Stimulated activated CD8-positive, alpha-beta memory T cell treated with anti-CD3 and anti-CD28 coated beads, Interleukin-12 subunit alpha, Interleukin-12 subunit beta, amount 100 ng/mL, for 24 hours (primary cell): ENCODE measurements around the gene CPNE6.
A peak's percentile ranks its signal among the peaks of the same experiment; 100 is the strongest.

ENCODE experiments used
- DNase-seq: peaks from one replicate; pipeline ENCODE4 v3.0.0-alpha.2; 2020; ENCODE audit errors: extremely low read depth

Gene CPNE6

GRCh38 chr14:24069411-24069735, 2.0 kb upstream of the CPNE6 start:
- no peak for DNase-seq

GRCh38 chr14:24070285-24071143, 848 bp upstream of the CPNE6 start:
- no peak for DNase-seq

GRCh38 chr14:24071836-24072430, 571 bp downstream of the CPNE6 start:
- DNase-seq = no peak

DNA sequence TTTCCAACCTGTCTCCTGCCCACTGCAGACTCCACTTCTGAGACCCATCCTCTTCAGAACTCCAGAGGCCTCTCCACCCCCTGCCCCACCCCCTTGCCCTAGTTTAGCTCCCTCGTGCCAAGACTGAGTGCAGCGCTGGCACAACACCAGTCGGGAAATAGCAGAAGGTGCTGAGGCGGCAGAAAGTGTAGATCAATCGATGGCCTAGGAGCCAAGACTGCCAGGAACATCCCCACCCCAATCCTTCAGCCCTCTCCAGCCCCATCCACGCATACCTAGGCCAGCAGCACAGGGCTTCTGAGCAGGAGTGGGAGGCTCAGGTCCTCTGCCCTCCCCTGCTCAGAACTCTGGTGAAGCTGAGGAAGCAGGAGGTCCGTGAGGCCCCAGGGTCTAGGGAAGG, 1.1 kb downstream of the CPNE6 start:
- DNase-seq = no peak

- DNase-seq = no peak
Observed at GRCh38 chr14:24072881-24073877, 1.8 kb downstream of the CPNE6 start.

- no peak for DNase-seq
Observed at GRCh38 chr14:24074625-24075484, 3.5 kb downstream of the CPNE6 start.

DNA sequence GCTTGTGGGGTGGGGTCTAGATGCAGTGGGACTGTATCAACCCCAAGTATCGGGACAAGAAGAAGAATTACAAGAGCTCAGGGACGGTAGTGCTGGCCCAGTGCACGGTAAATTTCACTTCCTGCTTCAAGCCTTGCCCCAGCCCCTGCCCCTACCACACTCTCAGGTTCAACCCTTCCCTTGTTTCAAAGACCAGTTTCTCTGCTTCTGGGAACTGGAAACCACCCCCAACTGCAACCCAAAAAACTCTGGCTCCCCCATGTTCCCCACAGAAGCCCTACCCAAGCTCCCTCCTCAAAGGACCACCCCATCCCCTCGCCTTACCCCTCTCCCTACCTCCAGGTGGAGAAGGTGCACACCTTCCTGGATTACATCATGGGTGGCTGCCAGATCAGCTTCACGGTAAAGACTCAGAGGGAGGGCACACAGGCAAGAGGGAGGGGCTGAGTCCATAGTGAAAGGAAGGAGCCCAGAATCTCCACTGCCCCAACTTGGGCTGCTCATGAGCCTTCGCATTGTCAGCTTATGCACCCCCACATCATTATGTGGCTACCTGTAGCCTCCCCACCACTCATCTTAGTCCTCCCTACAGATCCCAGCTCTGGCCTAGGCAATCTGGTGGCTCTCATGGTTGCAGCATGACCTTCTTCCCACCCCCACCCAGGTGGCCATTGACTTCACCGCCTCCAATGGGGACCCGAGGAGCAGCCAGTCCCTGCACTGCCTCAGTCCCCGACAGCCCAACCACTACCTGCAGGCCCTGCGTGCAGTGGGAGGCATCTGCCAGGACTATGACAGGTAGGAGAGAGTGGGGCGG, 4.3 kb downstream of the CPNE6 start:
- DNase-seq = no peak

- no peak for DNase-seq
Observed at GRCh38 chr14:24076302-24076601, 4.9 kb downstream of the CPNE6 start.

DNA sequence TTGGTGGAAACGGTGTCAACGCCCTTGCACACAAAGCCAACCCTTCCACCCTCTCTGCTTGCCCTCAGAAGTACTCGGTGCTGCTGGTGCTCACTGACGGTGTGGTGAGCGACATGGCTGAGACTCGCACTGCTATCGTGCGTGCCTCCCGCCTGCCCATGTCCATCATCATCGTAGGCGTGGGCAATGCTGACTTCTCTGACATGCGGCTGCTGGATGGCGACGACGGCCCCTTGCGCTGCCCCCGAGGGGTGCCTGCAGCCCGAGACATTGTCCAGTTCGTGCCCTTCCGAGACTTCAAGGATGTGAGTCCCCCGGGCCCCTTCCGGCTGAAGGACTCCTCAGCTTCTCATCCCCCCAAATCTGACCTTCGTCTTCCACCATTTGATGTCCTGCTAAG, 5.7 kb downstream of the CPNE6 start:
- no peak for DNase-seq

GRCh38 chr14:24078146-24078545, 6.8 kb downstream of the CPNE6 start:
- no peak for DNase-seq

DNA sequence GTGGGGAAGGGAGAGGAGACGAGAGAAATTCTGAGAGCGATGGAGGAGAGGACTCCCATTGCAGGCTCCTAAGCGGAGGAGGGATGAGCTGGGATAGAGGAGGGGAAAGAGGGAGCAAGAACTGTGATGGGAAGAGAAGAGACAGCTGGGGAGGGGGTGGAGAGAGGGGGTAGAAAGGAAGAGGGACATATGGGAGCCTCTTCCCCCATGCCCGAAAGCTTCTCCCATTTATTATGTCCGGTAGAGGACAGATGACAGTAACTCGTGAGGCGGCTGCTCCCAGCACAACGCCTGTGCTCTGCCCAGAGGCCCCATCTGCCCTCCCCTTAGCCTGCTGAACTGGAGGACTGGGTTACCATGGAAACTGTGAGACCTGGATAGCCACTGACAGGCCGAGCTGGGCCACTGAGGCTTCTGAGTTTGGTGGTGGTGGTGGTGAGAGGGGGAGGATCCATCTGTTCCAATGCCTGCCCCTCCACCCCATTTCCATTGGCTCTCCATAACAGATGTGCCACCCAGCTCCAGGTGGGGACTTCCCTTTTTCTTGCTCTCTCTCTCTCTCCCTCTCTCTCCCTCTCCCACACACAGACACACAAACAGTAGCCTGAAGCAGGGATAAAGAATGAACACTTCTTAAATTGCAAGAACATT, 8.3 kb downstream of the CPNE6 start:
- no peak for DNase-seq

DNA sequence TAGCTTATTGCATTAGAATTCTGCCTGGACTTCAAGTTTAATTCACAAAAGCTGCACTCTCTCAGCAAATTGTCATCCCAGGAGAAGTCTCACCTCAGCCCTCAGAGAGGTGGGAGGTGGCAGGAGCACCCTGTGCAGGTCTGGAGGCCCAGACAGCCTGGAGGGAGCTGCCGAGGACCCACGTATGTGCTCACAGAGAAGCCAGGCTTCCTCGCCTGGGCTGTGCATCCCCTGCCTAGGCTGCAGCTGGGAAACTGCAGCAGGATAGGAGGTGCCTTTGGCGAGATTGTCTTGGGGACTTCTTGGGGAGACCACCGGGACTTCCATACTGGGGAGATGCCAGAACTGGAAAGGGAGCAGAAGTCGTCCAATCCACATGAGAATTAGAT, 8.8 kb downstream of the CPNE6 start:
- DNase-seq = no peak

- DNase-seq = peak; percentile 23
Observed at GRCh38 chr14:24080888-24081738, 9.8 kb downstream of the CPNE6 start.

- no peak for DNase-seq
Observed at GRCh38 chr14:24081739-24082211, 10.4 kb downstream of the CPNE6 start.

- DNase-seq = no peak
Observed at GRCh38 chr14:24082411-24083080, 11.2 kb downstream of the CPNE6 start.

DNA sequence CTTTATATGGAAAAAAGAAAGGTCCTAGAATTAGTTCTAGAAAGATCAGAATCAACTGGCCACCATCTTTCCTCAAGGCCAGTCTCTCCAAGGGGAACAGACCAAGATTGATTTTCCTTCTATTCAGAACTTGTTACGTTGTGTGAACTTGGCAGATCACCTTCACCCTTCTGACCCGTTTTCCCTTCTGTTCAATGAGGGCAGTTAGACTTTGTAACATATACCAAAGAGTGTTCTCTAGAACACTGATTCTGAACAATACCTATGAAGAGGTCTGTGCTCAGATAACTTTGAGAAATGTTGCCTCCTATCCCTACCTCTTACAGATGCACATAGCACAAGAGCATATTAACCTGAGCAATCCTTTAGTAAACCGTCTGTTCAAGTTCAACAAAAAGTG, 12.1 kb downstream of the CPNE6 start:
- no peak for DNase-seq

DNA sequence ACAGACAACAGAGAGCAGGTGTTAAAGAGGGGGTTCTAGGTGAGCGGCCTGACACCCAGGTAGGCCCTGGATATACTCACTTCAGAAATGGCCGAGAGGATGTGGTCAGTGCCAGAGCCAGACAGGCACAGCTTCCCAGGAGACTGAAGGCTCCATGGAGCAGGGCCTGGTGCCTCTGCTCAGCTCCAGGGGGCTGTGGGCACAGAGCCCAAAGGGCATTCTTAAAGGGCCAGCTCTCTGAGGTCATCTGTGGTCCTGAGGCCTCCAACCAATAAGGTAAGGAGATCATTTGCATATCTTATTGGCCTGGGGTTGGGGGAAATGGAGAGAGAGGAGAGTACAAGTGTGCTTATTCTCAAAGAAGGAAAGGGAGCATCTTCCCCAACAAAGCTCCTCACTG, 13.1 kb downstream of the CPNE6 start:
- no peak for DNase-seq

DNA sequence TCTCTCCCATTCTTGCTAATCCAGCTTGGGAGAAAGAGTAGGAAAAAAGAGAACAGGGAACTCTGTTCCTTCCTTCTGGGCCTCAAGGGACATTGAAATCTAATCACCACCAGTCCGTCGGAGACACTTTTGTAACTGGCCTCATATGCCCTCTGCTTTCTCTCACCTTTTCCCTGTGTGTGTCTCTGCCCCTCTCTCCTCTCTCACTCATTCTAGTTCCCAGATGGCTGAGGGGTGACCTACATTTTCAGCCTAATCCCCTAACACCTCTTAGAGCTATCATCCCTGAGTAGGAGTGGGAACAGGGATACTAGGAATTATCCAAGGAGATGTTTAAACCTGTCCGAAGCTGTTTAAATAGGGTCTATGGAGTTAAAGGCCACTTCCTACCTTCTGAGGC, 13.9 kb downstream of the CPNE6 start:
- DNase-seq = no peak
